Upper lobe of right lung (tissue), 1 donor: ENCODE data around the gene B2M. TPM values are rescaled to one million over a fixed set of nuclear protein-coding genes. Genes with fewer than 3 reads are reported as not detected.
A peak's percentile ranks its signal among the peaks of the same experiment; 100 is the strongest.
"Not testable (repeated sequence)": the region's sequence is repeated elsewhere in the genome, so short reads cannot be mapped to it uniquely, and the experiment has no call there.

ENCODE experiments used
- ATAC-seq: fragments of 200-7000 bp; cut with Tn5 transposase; one replicate; pipeline ENCODE4 v1.9.1; 2020; ENCODE audit warnings: mild to moderate bottlenecking, moderate library complexity
- DNase-seq: peaks from one replicate; pipeline ENCODE4 v3.0.0-alpha.2; 2020
- H3K27ac ChIP-seq: fragments of 200-600 bp; one replicate; pipeline ENCODE4 v1.8.0; 2022
- H3K27me3 ChIP-seq: fragments of 200-600 bp; one replicate; pipeline ENCODE4 v1.8.0; 2022; ENCODE audit warnings: mild to moderate bottlenecking
- H3K36me3 ChIP-seq: fragments of 200-600 bp; one replicate; pipeline ENCODE4 v1.8.0; 2022
- H3K4me1 ChIP-seq: fragments of 200-600 bp; one replicate; pipeline ENCODE4 v1.8.0; 2022
- H3K4me3 ChIP-seq: fragments of 200-600 bp; one replicate; pipeline ENCODE4 v1.8.0; 2022; ENCODE audit warnings: mild to moderate bottlenecking
- H3K9me3 ChIP-seq: fragments of 200-600 bp; one replicate; pipeline ENCODE4 v1.8.0; 2022
- intact Hi-C: fragments of 100-400 bp; cut with DNase I; formaldehyde crosslinking; loops from one replicate; pipeline ENCODE4 v1.11.0; 2022
- total RNA-seq: library from RNA; stranded (reverse); fragmentation: NEBNext Ultra II Directional; extraction: Animal tissue kit (Norgen Biotek cat#: 25700); gene quantifications from one replicate; pipeline ENCODE4 v1.2.1, GENCODE V29; 2021
- TF ChIP-seq, protein P1 (sequence below): fragments of 200-600 bp; IDR thresholded peaks from one replicate; pipeline ENCODE4 v1.8.0; 2022; ENCODE audit warnings: antibody characterized with exemption
- donor health status: DM: no; HTN: yes; CAD: no; lungs with severe emphysema.

B2M gene
- total RNA-seq, 1 donor from 2014 or later, result 4,033 TPM

DNA sequence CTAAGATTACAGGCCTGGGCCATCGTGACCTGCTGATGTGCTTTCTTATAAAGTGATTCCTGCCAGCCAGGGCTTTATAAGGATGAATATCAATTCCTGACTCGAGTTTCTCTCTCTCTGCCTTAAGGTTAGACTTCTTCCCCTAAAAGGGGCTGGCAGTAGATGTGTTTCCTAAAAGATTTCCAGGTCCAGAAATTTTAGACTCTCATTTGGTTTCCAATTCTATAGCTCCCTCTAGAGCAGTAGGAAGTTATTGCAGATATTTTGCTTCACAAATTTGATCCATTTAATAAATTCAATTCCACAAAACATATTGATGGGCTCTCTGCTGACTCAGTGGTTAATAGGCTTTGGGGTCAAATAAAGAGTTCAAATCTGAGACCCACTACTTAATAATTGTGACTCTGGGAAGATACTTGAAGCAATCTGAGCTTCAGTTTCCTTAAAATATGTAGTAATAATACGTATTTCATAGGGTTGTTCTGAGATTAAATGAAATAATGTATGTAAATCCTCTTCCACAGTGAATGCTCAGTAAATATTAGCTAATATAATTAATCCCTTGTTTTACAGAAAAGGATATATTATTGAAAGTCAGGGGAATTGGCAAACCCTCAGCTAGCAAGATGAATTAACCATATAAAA, 27.1 kb downstream of the B2M start:
- DNase-seq, result no peak
- TF ChIP-seq, protein P1, sequence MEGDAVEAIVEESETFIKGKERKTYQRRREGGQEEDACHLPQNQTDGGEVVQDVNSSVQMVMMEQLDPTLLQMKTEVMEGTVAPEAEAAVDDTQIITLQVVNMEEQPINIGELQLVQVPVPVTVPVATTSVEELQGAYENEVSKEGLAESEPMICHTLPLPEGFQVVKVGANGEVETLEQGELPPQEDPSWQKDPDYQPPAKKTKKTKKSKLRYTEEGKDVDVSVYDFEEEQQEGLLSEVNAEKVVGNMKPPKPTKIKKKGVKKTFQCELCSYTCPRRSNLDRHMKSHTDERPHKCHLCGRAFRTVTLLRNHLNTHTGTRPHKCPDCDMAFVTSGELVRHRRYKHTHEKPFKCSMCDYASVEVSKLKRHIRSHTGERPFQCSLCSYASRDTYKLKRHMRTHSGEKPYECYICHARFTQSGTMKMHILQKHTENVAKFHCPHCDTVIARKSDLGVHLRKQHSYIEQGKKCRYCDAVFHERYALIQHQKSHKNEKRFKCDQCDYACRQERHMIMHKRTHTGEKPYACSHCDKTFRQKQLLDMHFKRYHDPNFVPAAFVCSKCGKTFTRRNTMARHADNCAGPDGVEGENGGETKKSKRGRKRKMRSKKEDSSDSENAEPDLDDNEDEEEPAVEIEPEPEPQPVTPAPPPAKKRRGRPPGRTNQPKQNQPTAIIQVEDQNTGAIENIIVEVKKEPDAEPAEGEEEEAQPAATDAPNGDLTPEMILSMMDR, result peak; percentile 79
- intact Hi-C loops, result loop anchor here (10.0 kb wide), 1 partner anchor 84 kb away; no protein-coding TSS in a partner anchor
- peak; percentile 76 for ATAC-seq
- H3K36me3 ChIP-seq, result no peaks in the 10 kb centered on the region
- H3K4me1 ChIP-seq, result peaks cover 13% of the 10 kb centered on the region
- no peaks in the 10 kb centered on the region for H3K9me3 ChIP-seq
- no peaks in the 10 kb centered on the region for H3K27me3 ChIP-seq
- no peak overlapping the region for H3K27ac ChIP-seq
- no peak overlapping the region for H3K4me3 ChIP-seq

DNA sequence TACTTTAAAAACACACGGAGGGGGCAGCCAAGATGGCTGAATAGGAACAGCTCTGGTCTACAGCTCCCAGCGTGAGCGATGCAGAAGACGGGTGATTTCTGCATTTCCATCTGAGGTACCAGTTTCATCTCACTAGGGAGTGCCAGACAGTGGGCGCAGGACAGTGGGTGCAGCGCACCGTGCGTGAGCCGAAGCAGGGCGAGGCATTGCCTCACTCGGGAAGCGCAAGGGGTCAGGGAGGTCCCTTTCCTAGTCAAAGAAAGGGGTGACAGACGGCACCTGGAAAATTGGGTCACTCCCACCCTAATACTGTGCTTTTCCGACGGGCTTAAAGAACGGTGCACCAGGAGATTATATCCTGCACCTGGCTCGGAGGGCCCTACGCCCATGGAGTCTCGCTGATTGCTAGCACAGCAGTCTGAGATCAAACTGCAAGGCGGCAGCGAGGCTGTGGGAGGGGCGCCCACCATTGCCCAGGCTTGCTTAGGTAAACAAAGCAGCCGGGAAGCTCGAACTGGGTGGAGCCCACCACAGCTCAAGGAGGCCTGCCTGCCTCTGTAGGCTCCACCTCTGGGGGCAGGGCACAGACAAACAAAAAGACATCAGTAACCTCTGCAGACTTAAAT, 28.0 kb downstream of the B2M start:
- not testable (repeated sequence) for DNase-seq, H3K27me3 ChIP-seq, H3K4me3 ChIP-seq, ATAC-seq, H3K27ac ChIP-seq, H3K9me3 ChIP-seq, H3K36me3 ChIP-seq
- intact Hi-C loops, result loop anchor here (10.0 kb wide), 1 partner anchor 85 kb away; no protein-coding TSS in a partner anchor
- peaks cover 13% of the 10 kb centered on the region for H3K4me1 ChIP-seq

DNA sequence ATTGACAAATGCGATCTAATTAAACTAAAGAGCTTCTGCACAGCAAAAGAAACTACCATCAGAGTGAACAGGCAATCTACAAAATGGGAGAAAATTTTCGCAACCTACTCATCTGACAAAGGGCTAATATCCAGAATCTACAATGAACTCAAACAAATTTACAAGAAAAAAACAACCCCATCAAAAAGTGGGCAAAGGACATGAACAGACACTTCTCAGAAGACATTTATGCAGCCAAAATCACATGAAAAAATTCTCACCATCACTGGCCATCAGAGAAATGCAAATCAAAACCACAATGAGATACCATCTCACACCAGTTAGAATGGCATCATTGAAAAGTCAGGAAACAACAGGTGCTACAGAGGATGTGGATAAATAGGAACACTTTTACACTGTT, 32.1 kb downstream of the B2M start:
- H3K36me3 ChIP-seq, intact Hi-C loops, H3K4me3 ChIP-seq, H3K9me3 ChIP-seq, H3K4me1 ChIP-seq, H3K27me3 ChIP-seq, DNase-seq, H3K27ac ChIP-seq, ATAC-seq: not testable (repeated sequence)

DNA sequence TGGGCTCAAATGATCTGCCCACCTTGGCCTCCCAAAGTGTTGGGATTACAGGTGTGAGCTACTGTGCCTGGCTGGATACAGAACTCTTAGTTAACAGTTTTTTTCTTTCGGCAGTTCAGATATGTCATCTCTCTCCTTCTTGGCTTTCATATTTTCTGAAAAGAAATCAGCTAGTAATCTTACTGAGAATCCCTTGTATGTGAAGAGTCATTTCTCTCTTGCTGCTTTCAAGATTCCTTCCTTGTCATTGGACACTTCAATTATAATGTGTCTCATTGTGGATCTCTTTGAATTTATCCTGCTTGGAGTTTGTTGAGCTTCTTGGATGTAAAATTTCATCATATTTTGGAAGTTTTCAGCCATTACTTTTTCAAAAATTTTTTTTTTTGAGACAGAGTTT, 42.0 kb downstream of the B2M start:
- Histone ChIP-seq H3K27me3 (no peaks in the 10 kb centered on the region), H3K4me3 (no peak overlapping the region), H3K27ac (no peak overlapping the region), H3K9me3 (no peaks in the 10 kb centered on the region), H3K36me3 (no peaks in the 10 kb centered on the region), H3K4me1 (no peaks in the 10 kb centered on the region)
- intact Hi-C loops, result no loop called here
- no peak for DNase-seq
- ATAC-seq, result no peak
- TF ChIP-seq, protein P1, result no peak

DNA sequence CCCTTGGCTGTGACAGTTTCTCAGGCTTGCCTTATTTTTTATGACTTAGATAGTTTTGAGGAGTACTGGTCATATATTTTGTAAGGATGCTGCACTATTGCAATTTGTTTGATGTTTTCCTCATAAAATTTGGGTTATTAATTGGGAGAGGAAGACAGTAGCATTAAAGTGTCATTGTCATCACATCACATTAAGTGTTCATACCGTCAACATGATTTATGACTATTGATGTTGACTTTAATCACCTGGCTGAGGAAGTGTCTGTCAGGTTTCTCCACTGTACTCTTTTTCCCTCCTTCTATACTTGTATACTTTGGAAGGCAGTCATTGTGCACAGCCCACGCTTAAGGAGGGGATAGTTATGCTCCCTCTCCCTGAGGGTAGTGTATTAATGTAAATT, 51.9 kb downstream of the B2M start:
- no peaks in the 10 kb centered on the region for H3K4me1 ChIP-seq
- ATAC-seq (no peak), DNase-seq (no peak)
- H3K27ac ChIP-seq, result no peak overlapping the region
- no peaks in the 10 kb centered on the region for H3K9me3 ChIP-seq
- no peaks in the 10 kb centered on the region for H3K27me3 ChIP-seq
- TF ChIP-seq, protein P1, result no peak
- no peak overlapping the region for H3K4me3 ChIP-seq
- intact Hi-C loops, result no loop called here
- no peaks in the 10 kb centered on the region for H3K36me3 ChIP-seq

DNA sequence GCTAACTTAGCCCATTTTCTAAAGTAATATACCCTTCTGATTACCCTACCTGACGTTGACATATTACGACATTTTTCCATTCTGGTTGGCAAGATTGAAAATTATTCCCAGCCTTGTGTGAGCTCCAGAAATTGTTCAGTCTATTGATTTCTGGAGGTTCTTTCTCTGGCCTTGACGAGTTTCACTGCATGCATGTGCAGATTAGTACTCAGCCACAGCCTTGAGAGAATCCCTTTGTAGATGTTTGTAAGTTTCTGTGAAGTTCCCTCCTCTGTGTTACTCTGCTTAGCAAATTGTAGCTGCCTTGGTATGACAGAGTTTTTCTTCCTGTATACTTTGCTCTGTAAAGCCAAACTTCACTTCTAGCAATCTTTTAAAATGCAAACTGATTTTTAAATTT, 52.5 kb downstream of the B2M start:
- TF ChIP-seq, protein P1, result no peak
- no peaks in the 10 kb centered on the region for H3K36me3 ChIP-seq
- H3K9me3 ChIP-seq, result no peaks in the 10 kb centered on the region
- no peak overlapping the region for H3K4me3 ChIP-seq
- intact Hi-C loops, result no loop called here
- ATAC-seq (no peak), DNase-seq (no peak)
- no peaks in the 10 kb centered on the region for H3K4me1 ChIP-seq
- H3K27ac ChIP-seq, result no peak overlapping the region
- no peaks in the 10 kb centered on the region for H3K27me3 ChIP-seq
